Naive thymus-derived CD4-positive, alpha-beta T cell (primary cell): Measurements from ENCODE around the gene GABBR1. TPM values are rescaled to one million over a fixed set of nuclear protein-coding genes. Genes with fewer than 3 reads are reported as not detected.

Source experiments
- ATAC-seq: fragments of 150-1000 bp; cut with Tn5 transposase; 2 replicates; pipeline ENCODE4 v1.10.0; 2021; ENCODE audit warnings: mild to moderate bottlenecking, moderate library complexity
- CTCF ChIA-PET: fragments of 350-600 bp; sonication (Branson Sonifier 250); formaldehyde crosslinking; loops from one replicate; lab custom pipeline; 2021; ENCODE audit warnings: antibody characterized with exemption; lab: Charles Lee
- POLR2A ChIA-PET: fragments of 350-600 bp; sonication (Branson Sonifier 250); formaldehyde crosslinking; loops from one replicate; lab custom pipeline; 2021; ENCODE audit warnings: antibody characterized with exemption, inconsistent platforms; lab: Charles Lee
- DNase-seq, 9 donors: peaks; one replicate each; pipeline versions ENCODE4 v3.0.0 to v3.0.0-alpha.2; 2020 to 2022; ENCODE audit warnings: mixed read lengths in 1 of 9
- H3K27ac ChIP-seq: one replicate; pipeline ENCODE4 v1.7.0; 2013; ENCODE audit warnings: mild to moderate bottlenecking, low read depth, low read length, moderate library complexity
- H3K27me3 ChIP-seq, 2 donors: one replicate each; pipeline ENCODE4 v1.7.0; 2013; ENCODE audit warnings: low read length in 2 of 2, mild to moderate bottlenecking in 2 of 2, moderate library complexity in 2 of 2; ENCODE audit not compliant: control insufficient read depth in 2 of 2, insufficient read depth in 2 of 2
- H3K36me3 ChIP-seq, 3 experiments: 1 replicate in 2 of 3; 2 replicates in 1 of 3; pipeline ENCODE4 v1.7.0; 2013; ENCODE audit warnings: low read length in 3 of 3, mild to moderate bottlenecking in 3 of 3, moderate library complexity in 1 of 3; ENCODE audit not compliant: insufficient read depth in 3 of 3, control insufficient read depth in 2 of 3
- H3K4me1 ChIP-seq, 2 donors: one replicate each; pipeline ENCODE4 v1.7.0; 2013; ENCODE audit warnings: low read length in 2 of 2, mild to moderate bottlenecking in 2 of 2, moderate library complexity in 1 of 2; ENCODE audit not compliant: control insufficient read depth in 2 of 2, insufficient read depth in 2 of 2
- H3K4me3 ChIP-seq: 2 replicates; pipeline ENCODE4 v1.7.0; 2013; ENCODE audit warnings: mild to moderate bottlenecking, low read length
- H3K9me3 ChIP-seq, 3 experiments: 1 replicate in 2 of 3; 2 replicates in 1 of 3; pipeline ENCODE4 v1.7.0; 2013; ENCODE audit warnings: low read length in 3 of 3; ENCODE audit not compliant: control insufficient read depth in 2 of 3
- H3K27ac Mint-ChIP-seq, 9 donors: one replicate each; pipeline ENCODE4 v1.8.0; 2020 to 2022; ENCODE audit warnings: mixed read lengths in 9 of 9, mild to moderate bottlenecking in 8 of 9, moderate library complexity in 5 of 9, inconsistent platforms in 2 of 9
- H3K27me3 Mint-ChIP-seq, 5 donors: one replicate each; pipeline ENCODE4 v1.8.0; 2021 to 2022; ENCODE audit warnings: mixed read lengths in 5 of 5, mild to moderate bottlenecking in 1 of 5
- H3K36me3 Mint-ChIP-seq, 5 donors: one replicate each; pipeline ENCODE4 v1.8.0; 2020 to 2022; ENCODE audit warnings: mixed read lengths in 5 of 5, mild to moderate bottlenecking in 3 of 5, inconsistent platforms in 1 of 5
- H3K4me1 Mint-ChIP-seq, 7 donors: one replicate each; pipeline ENCODE4 v1.8.0; 2020 to 2022; ENCODE audit warnings: mixed read lengths in 7 of 7, mild to moderate bottlenecking in 3 of 7, inconsistent platforms in 1 of 7
- H3K4me3 Mint-ChIP-seq, 10 donors: one replicate each; pipeline ENCODE4 v1.8.0; 2020 to 2022; ENCODE audit warnings: mild to moderate bottlenecking in 10 of 10, mixed read lengths in 10 of 10, moderate library complexity in 6 of 10, inconsistent platforms in 2 of 10
- H3K9me3 Mint-ChIP-seq, 11 donors: one replicate each; pipeline ENCODE4 v1.8.0; 2020 to 2022; ENCODE audit warnings: mixed read lengths in 11 of 11, mild to moderate bottlenecking in 4 of 11, inconsistent platforms in 1 of 11, moderate library complexity in 1 of 11
- intact Hi-C, 2 donors: fragments of 100-400 bp; cut with micrococcal nuclease; formaldehyde crosslinking; loops; one replicate each; pipeline ENCODE4 v1.15.1; 2023
- polyA plus RNA-seq, 2 donors: library from polyadenylated mRNA; unstranded; fragments of 300-500 nt; fragmentation: Illumina TruSeq; gene quantifications; one replicate each; pipeline ENCODE4 v1.2.3, GENCODE V29; 2021
- total RNA-seq, 6 experiments: library from RNA in 5 of 6; stranded (reverse) in 5 of 6; gene quantifications; 1 replicate in 5 of 6; 2 replicates in 1 of 6; pipeline ENCODE4 v1.2.3 and lab custom pipeline; 2021 to 2026

GABBR1 gene
- total RNA-seq, result 100 to 1,000 TPM in 1 of 5 experiments, 10 to 100 TPM in 4; 37.0 to 115 (median 61.9) TPM
- 1 to 10 TPM; 1.2 to 2.2 TPM for polyA plus RNA-seq
- total RNA-seq (lab: John Stamatoyannopoulos, UW), result 103 reads per million, percentile 85 among the genes with 10 or more reads in this experiment

- Mint-ChIP-seq H3K36me3 (peaks cover 0 to 14% (median 0%) of the 10 kb centered on the region in 5 donors), H3K27me3 (peaks cover 0 to 64% (median 0%) of the 10 kb centered on the region in 5 donors), H3K9me3 (peaks cover 0 to 6% (median 0%) of the 10 kb centered on the region in 11 donors), H3K27ac (peak within 1 kb of the TSS; percentile 19 to 97 (median 86)), H3K4me3 (peak within 1 kb of the TSS; percentile 77 to 98 (median 92)), H3K4me1 (peaks cover 39 to 59% (median 54%) of the 10 kb centered on the region in 7 donors)
- no peaks in the 10 kb centered on the region for H3K9me3 ChIP-seq
- ChIA-PET CTCF (interaction anchor here (0.7 to 3.6 kb wide), 4 partner anchors 9 to 551 kb away, joined by 3 to 16 read pairs (median 6); no protein-coding TSS in a partner anchor), POLR2A (interaction anchor here (0.6 to 2.6 kb wide), 7 partner anchors 9 to 1802 kb away, joined by 3 to 28 read pairs (median 5); partner anchors contain the start of gene PSORS1C1)
- H3K27ac ChIP-seq, result peak within 1 kb of the TSS; percentile 77
- intact Hi-C loops, result loop anchor here (1.0 to 5.0 kb wide), 3 partner anchors 8 to 119 kb away; no protein-coding TSS in a partner anchor
- no peaks in the 10 kb centered on the region for H3K27me3 ChIP-seq
- H3K4me1 ChIP-seq, result peaks cover 27 to 29% of the 10 kb centered on the region in 2 donors
- H3K36me3 ChIP-seq, result peaks cover 0 to 12% (median 0%) of the 10 kb centered on the region in 3 experiments
- DNase-seq (peak; percentile 54 to 85 (median 62)), ATAC-seq (peak; percentile 89)
- peak within 1 kb of the TSS; percentile 51 for H3K4me3 ChIP-seq
Observed at GRCh38 chr6:29632789-29633533, at the start of gene GABBR1. Gene GABBR1, minus strand, starts transcription at chr6:29633183. Its CDS starts 798 bp downstream, at chr6:29632385.

GRCh38 chr6:29681811-29682210, 48.8 kb upstream of the GABBR1 start:
- Mint-ChIP-seq H3K4me3 (peak overlapping the region in 1 of 10 donors; percentile 30), H3K27me3 (peaks cover 0 to 9% (median 0%) of the 10 kb centered on the region in 5 donors), H3K4me1 (peaks cover 6 to 24% (median 10%) of the 10 kb centered on the region in 7 donors), H3K36me3 (peaks cover 0 to 2% (median 0%) of the 10 kb centered on the region in 5 donors), H3K9me3 (peaks cover 0 to 1% (median 0%) of the 10 kb centered on the region in 11 donors), H3K27ac (no peak overlapping the region)
- H3K4me1 ChIP-seq, result no peaks in the 10 kb centered on the region
- no peak overlapping the region for H3K27ac ChIP-seq
- ATAC-seq, result no peak
- no peaks in the 10 kb centered on the region for H3K9me3 ChIP-seq
- CTCF ChIA-PET, result no interaction called here
- no peak for DNase-seq
- no peaks in the 10 kb centered on the region for H3K36me3 ChIP-seq
- no peaks in the 10 kb centered on the region for H3K27me3 ChIP-seq
- intact Hi-C loops, result no loop called here
- no peak overlapping the region for H3K4me3 ChIP-seq
- POLR2A ChIA-PET, result interaction anchor here (0.6 kb wide), 1 partner anchor 128 kb away, joined by 8 read pairs; no protein-coding TSS in a partner anchor

GRCh38 chr6:29680904-29681303, 47.9 kb upstream of the GABBR1 start, which contains the start of gene ZFP57:
Gene ZFP57, minus strand, starts transcription at chr6:29681152. Its CDS starts 4,149 bp downstream, at chr6:29677003.
- POLR2A ChIA-PET, result no interaction called here
- peaks cover 0 to 1% (median 0%) of the 10 kb centered on the region in 11 donors for H3K9me3 Mint-ChIP-seq
- no peak within 1 kb of the TSS for H3K4me3 ChIP-seq
- H3K9me3 ChIP-seq, result no peaks in the 10 kb centered on the region
- CTCF ChIA-PET, result no interaction called here
- H3K4me1 ChIP-seq, result no peaks in the 10 kb centered on the region
- H3K36me3 Mint-ChIP-seq, result peaks cover 0 to 2% (median 0%) of the 10 kb centered on the region in 5 donors
- intact Hi-C loops, result no loop called here
- H3K27me3 Mint-ChIP-seq, result peaks cover 0 to 9% (median 0%) of the 10 kb centered on the region in 5 donors
- H3K36me3 ChIP-seq, result no peaks in the 10 kb centered on the region
- no peaks in the 10 kb centered on the region for H3K27me3 ChIP-seq
- peak within 1 kb of the TSS in 4 of 10 donors; percentile 68 to 87 (median 81) for H3K4me3 Mint-ChIP-seq
- no peak for DNase-seq
- peak within 1 kb of the TSS in 3 of 9 donors; percentile 60 to 73 (median 62) for H3K27ac Mint-ChIP-seq
- H3K27ac ChIP-seq, result no peak within 1 kb of the TSS
- ATAC-seq, result no peak
- H3K4me1 Mint-ChIP-seq, result peaks cover 6 to 28% (median 15%) of the 10 kb centered on the region in 7 donors

DNA sequence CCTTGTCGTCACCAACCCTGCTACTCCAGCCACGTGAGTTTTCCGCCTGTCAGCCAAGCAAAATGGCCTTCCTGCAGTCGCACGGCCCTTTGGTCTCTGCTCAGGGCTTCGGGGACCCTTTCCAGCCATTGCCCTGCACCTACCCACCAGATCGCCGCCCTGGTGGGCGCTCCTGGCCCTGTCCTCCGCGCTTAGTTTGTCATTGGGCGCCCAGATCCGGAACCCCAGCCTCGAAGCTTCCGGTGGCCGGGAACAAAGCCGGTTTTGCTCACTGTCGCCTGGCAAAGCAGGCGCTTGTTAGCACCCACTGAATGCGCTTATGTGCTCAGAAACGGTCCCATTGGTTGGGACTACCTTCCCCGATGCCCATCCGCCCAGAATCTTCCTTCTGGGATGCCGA, 47.4 kb upstream of the GABBR1 start:
- no peak overlapping the region for H3K27ac ChIP-seq
- no peaks in the 10 kb centered on the region for H3K36me3 ChIP-seq
- H3K27me3 ChIP-seq, result no peaks in the 10 kb centered on the region
- H3K27ac Mint-ChIP-seq, result peak overlapping the region in 3 of 9 donors; percentile 49 to 73 (median 62)
- peaks cover 0 to 1% (median 0%) of the 10 kb centered on the region in 11 donors for H3K9me3 Mint-ChIP-seq
- H3K4me3 Mint-ChIP-seq, result peak overlapping the region in 4 of 10 donors; percentile 68 to 87 (median 81)
- no peak overlapping the region for H3K4me3 ChIP-seq
- peaks cover 0 to 7% (median 0%) of the 10 kb centered on the region in 5 donors for H3K27me3 Mint-ChIP-seq
- DNase-seq (peak in 1 of 9 donors; percentile 7), ATAC-seq (peak; percentile 32)
- no peaks in the 10 kb centered on the region for H3K4me1 ChIP-seq
- ChIA-PET CTCF (interaction anchor here (0.6 to 0.8 kb wide), 2 partner anchors 27 to 167 kb away, joined by 3 read pairs; no protein-coding TSS in a partner anchor), POLR2A (no interaction called here)
- peaks cover 6 to 28% (median 16%) of the 10 kb centered on the region in 7 donors for H3K4me1 Mint-ChIP-seq
- intact Hi-C loops, result no loop called here
- H3K36me3 Mint-ChIP-seq, result peaks cover 0 to 2% (median 0%) of the 10 kb centered on the region in 5 donors
- H3K9me3 ChIP-seq, result no peaks in the 10 kb centered on the region

GRCh38 chr6:29679962-29680361, 47.0 kb upstream of the GABBR1 start:
- H3K27me3 ChIP-seq, result no peaks in the 10 kb centered on the region
- DNase-seq (no peak), ATAC-seq (no peak)
- peaks cover 0 to 5% (median 0%) of the 10 kb centered on the region in 5 donors for H3K27me3 Mint-ChIP-seq
- H3K36me3 Mint-ChIP-seq, result peaks cover 0 to 2% (median 0%) of the 10 kb centered on the region in 5 donors
- no peaks in the 10 kb centered on the region for H3K9me3 ChIP-seq
- H3K27ac ChIP-seq, result no peak overlapping the region
- peaks cover 6 to 28% (median 16%) of the 10 kb centered on the region in 7 donors for H3K4me1 Mint-ChIP-seq
- peaks cover 0 to 1% (median 0%) of the 10 kb centered on the region in 11 donors for H3K9me3 Mint-ChIP-seq
- peak overlapping the region in 1 of 9 donors; percentile 62 for H3K27ac Mint-ChIP-seq
- H3K4me3 ChIP-seq, result no peak overlapping the region
- ChIA-PET CTCF (interaction anchor here (0.6 to 0.8 kb wide), 2 partner anchors 26 to 167 kb away, joined by 3 read pairs; no protein-coding TSS in a partner anchor), POLR2A (no interaction called here)
- peak overlapping the region in 4 of 10 donors; percentile 68 to 87 (median 81) for H3K4me3 Mint-ChIP-seq
- H3K4me1 ChIP-seq, result no peaks in the 10 kb centered on the region
- intact Hi-C loops, result no loop called here
- no peaks in the 10 kb centered on the region for H3K36me3 ChIP-seq

- H3K27ac Mint-ChIP-seq, result no peak overlapping the region
- CTCF ChIA-PET, result no interaction called here
- H3K4me1 Mint-ChIP-seq, result peaks cover 6 to 27% (median 11%) of the 10 kb centered on the region in 7 donors
Observed at GRCh38 chr6:29678114-29678513, 45.1 kb upstream of the GABBR1 start.

More at GRCh38 chr6:29678114-29678513, 45.1 kb upstream of the GABBR1 start:
- peaks cover 0 to 5% (median 0%) of the 10 kb centered on the region in 5 donors for H3K27me3 Mint-ChIP-seq
- no peak for DNase-seq
- H3K9me3 Mint-ChIP-seq, result no peaks in the 10 kb centered on the region
- Histone ChIP-seq H3K27me3 (no peaks in the 10 kb centered on the region), H3K36me3 (no peaks in the 10 kb centered on the region), H3K4me3 (no peak overlapping the region), H3K4me1 (no peaks in the 10 kb centered on the region), H3K9me3 (no peaks in the 10 kb centered on the region), H3K27ac (no peak overlapping the region)
- peaks cover 0 to 2% (median 0%) of the 10 kb centered on the region in 5 donors for H3K36me3 Mint-ChIP-seq
- no peak overlapping the region for H3K4me3 Mint-ChIP-seq
- no peak for ATAC-seq
- intact Hi-C loops, result no loop called here
- POLR2A ChIA-PET, result no interaction called here
